GM23248 (cell line): ENCODE measurements around the gene TTN.

Source experiments
- EZH2 ChIP-seq: fragments of 200-600 bp; sonication (generic); IDR thresholded peaks from 2 replicates; pipeline ENCODE4 v1.6.1; 2018; ENCODE audit warnings: antibody characterized with exemption, mild to moderate bottlenecking; ENCODE audit not compliant: insufficient read depth, poor library complexity, severe bottlenecking
- EZH2phosphoT487 ChIP-seq: fragments of 200-600 bp; sonication (generic); IDR thresholded peaks from 2 replicates; pipeline ENCODE4 v1.6.1; 2018; ENCODE audit warnings: antibody characterized with exemption, moderate library complexity, mild to moderate bottlenecking, low read depth; ENCODE audit not compliant: insufficient read depth

GRCh38 chr2:178707476-178707875, 99.7 kb downstream of the TTN start:
- no peak for TF ChIP-seq EZH2phosphoT487
- TF ChIP-seq EZH2: no peak
